Measurements from ENCODE around the gene TNRC6B. TPM values are rescaled to one million over a fixed set of nuclear protein-coding genes. Genes with fewer than 3 reads are reported as not detected.

The TNRC6B gene
- total and polyA plus RNA-seq, 4 experiments from 2014 or later = 27.3 to 155 (median 123) TPM

GRCh38 chr22:40226620-40227019 lies 48.9 kb downstream of the TNRC6B start:
- intact Hi-C loops (cut with micrococcal nuclease) = loop anchor here (10.0 kb wide), 1 partner anchor 162 kb away; no protein-coding TSS in a partner anchor
- Histone ChIP-seq H3K4me3 (ENCODE audit: low read length in 2 of 2) (no peak overlapping the region), H3K27me3 (ENCODE audit: insufficient read depth, low read length) (no peaks in the 10 kb centered on the region), H3K27ac (ENCODE audit: low read depth, low read length) (no peak overlapping the region), H3K36me3 (ENCODE audit: insufficient read depth, low read length) (no peaks in the 10 kb centered on the region), H3K4me1 (ENCODE audit: insufficient read depth, low read length) (peaks cover 55% of the 10 kb centered on the region), H3K9me3 (ENCODE audit: control insufficient read depth in 1 of 2, low read length in 2 of 2) (no peaks in the 10 kb centered on the region)
- CTCF ChIA-PET (ENCODE audit: partially characterized antibody) = interaction anchor here (0.8 kb wide), 1 partner anchor 11 kb away, joined by 3 read pairs; no protein-coding TSS in a partner anchor
- H3K4me3 Mint-ChIP-seq = no peak overlapping the region
- peaks cover 42 to 60% (median 49%) of the 10 kb centered on the region in 4 donors for H3K4me1 Mint-ChIP-seq
- peak overlapping the region in 5 of 7 donors; percentile 8 to 63 (median 38) for H3K27ac Mint-ChIP-seq
- H3K27me3 Mint-ChIP-seq = no peaks in the 10 kb centered on the region
- POLR2A ChIA-PET (ENCODE audit: partially characterized antibody) = interaction anchor here (1.3 kb wide), 1 partner anchor 120 kb away, joined by 3 read pairs; no protein-coding TSS in a partner anchor
- no peak for DNase-seq
- peaks cover 0 to 3% (median 0%) of the 10 kb centered on the region in 8 donors for H3K9me3 Mint-ChIP-seq
- H3K36me3 Mint-ChIP-seq = peaks cover 15 to 39% of the 10 kb centered on the region in 2 donors

DNA sequence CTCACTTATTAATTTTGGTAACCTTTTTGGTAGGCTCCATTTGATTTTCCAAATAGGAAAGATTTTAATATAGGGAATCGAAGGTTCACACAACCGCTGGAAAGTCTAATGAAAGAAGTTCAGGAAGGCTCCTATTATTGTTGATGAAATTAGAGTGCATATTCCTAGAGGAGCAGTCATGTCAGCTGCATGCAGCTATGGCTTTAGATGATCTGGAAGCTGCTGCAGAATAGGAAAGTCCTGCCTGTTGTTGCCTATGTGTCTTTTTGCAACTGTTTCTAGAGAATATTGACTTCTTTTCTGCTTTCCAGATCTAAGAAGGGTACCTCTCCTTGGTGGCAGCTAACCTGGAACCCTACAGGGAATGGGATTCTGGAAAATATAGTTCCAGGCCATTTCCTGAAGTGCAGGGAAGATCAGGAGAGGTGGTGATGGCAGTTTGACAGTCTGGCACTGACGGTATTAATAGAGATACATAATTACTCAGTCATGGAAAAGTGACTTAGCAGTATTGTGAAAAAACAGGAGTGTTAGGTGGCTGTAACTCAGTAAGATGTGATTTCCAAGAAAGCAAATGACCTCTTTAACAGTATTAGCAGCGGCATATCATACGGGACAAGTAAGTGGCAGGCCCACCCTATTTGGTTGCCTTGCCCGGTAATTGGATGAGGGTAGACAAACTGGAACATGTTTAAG lies 54.0 kb downstream of the TNRC6B start:
- H3K27ac ChIP-seq (ENCODE audit: low read depth, low read length) = no peak overlapping the region
- H3K27me3 ChIP-seq (ENCODE audit: insufficient read depth, low read length) = no peaks in the 10 kb centered on the region
- Mint-ChIP-seq H3K36me3 (peaks cover 31 to 40% of the 10 kb centered on the region in 2 donors), H3K27me3 (no peaks in the 10 kb centered on the region), H3K9me3 (no peaks in the 10 kb centered on the region), H3K27ac (peak overlapping the region in 5 of 7 donors; percentile 2 to 64 (median 23)), H3K4me3 (no peak overlapping the region), H3K4me1 (peaks cover 23 to 53% (median 36%) of the 10 kb centered on the region in 4 donors)
- H3K4me1 ChIP-seq (ENCODE audit: insufficient read depth, low read length) = peaks cover 23% of the 10 kb centered on the region
- H3K9me3 ChIP-seq (ENCODE audit: control insufficient read depth in 1 of 2, low read length in 2 of 2) = no peaks in the 10 kb centered on the region
- intact Hi-C loops (cut with micrococcal nuclease) = no loop called here
- no peak overlapping the region for H3K4me3 ChIP-seq (ENCODE audit: low read length in 2 of 2)
- ChIA-PET CTCF (ENCODE audit: partially characterized antibody) (no interaction called here), POLR2A (ENCODE audit: partially characterized antibody) (no interaction called here)
- no peak for DNase-seq
- no peaks in the 10 kb centered on the region for H3K36me3 ChIP-seq (ENCODE audit: insufficient read depth, low read length)

DNA sequence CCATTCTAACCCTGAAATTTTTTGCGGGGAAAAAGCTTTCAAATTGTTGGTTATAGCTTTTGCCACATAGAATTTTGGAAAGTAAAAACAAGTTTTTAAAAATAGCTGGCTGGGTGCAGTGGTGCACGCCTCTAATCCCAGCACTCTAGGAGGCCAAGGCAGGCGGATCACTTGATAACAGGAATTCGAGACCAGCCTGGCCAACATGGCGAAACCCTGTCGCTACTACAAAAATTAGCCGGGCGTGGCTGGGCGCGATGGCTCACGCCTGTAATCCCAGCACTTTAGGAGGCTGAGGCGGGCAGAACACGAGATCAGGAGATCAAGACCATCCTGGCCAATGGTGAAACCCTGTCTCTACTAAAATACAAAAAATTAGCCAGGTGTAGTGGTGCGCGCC lies 54.9 kb downstream of the TNRC6B start:
- ChIA-PET CTCF (ENCODE audit: partially characterized antibody) (interaction anchor here (0.6 kb wide), 1 partner anchor 88 kb away, joined by 3 read pairs; no protein-coding TSS in a partner anchor), POLR2A (ENCODE audit: partially characterized antibody) (no interaction called here)
- H3K36me3 Mint-ChIP-seq = peaks cover 32 to 44% of the 10 kb centered on the region in 2 donors

DNA sequence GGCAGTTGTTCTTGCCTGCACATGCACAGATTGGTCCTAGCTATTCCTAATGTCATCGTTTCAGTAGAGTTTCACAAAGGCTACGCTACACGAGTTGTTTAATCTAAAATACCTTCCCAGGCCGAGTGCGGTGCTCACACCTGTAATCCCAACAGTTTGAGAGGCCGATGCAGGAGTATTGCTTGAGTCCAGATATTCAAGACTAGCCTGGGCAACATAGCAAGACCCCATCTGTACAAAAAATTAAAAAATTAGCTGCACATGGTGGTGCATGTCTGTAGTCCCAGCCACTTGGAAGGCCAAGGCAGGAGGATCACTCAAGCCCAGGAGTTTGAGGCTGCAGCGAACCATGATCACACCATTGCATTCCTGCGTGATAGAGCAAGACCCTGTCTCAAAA lies 56.2 kb downstream of the TNRC6B start:
- H3K9me3 ChIP-seq (ENCODE audit: control insufficient read depth in 1 of 2, low read length in 2 of 2) = no peaks in the 10 kb centered on the region
- intact Hi-C loops (cut with micrococcal nuclease) = no loop called here
- CTCF ChIA-PET (ENCODE audit: partially characterized antibody) = interaction anchor here (0.6 kb wide), 1 partner anchor 49 kb away, joined by 3 read pairs; no protein-coding TSS in a partner anchor
- H3K4me3 ChIP-seq (ENCODE audit: low read length in 2 of 2) = no peak overlapping the region
- DNase-seq = no peak
- Mint-ChIP-seq H3K36me3 (peaks cover 37 to 44% of the 10 kb centered on the region in 2 donors), H3K27me3 (no peaks in the 10 kb centered on the region), H3K27ac (peak overlapping the region in 2 of 7 donors; percentile 31 to 57), H3K9me3 (peaks cover 0 to 2% (median 0%) of the 10 kb centered on the region in 8 donors), H3K4me1 (peaks cover 37 to 69% (median 49%) of the 10 kb centered on the region in 4 donors), H3K4me3 (no peak overlapping the region)
- H3K36me3 ChIP-seq (ENCODE audit: insufficient read depth, low read length) = no peaks in the 10 kb centered on the region
- H3K27me3 ChIP-seq (ENCODE audit: insufficient read depth, low read length) = no peaks in the 10 kb centered on the region
- no peak overlapping the region for H3K27ac ChIP-seq (ENCODE audit: low read depth, low read length)
- H3K4me1 ChIP-seq (ENCODE audit: insufficient read depth, low read length) = peaks cover 44% of the 10 kb centered on the region
- POLR2A ChIA-PET (ENCODE audit: partially characterized antibody) = no interaction called here

More for the DNA sequence above, 54.9 kb downstream of the TNRC6B start:
- Histone ChIP-seq H3K9me3 (ENCODE audit: control insufficient read depth in 1 of 2, low read length in 2 of 2) (no peaks in the 10 kb centered on the region), H3K27ac (ENCODE audit: low read depth, low read length) (no peak overlapping the region), H3K4me1 (ENCODE audit: insufficient read depth, low read length) (peaks cover 32% of the 10 kb centered on the region), H3K4me3 (ENCODE audit: low read length in 2 of 2) (no peak overlapping the region), H3K27me3 (ENCODE audit: insufficient read depth, low read length) (no peaks in the 10 kb centered on the region), H3K36me3 (ENCODE audit: insufficient read depth, low read length) (no peaks in the 10 kb centered on the region)
- Mint-ChIP-seq H3K4me3 (no peak overlapping the region), H3K4me1 (peaks cover 27 to 60% (median 43%) of the 10 kb centered on the region in 4 donors), H3K9me3 (no peaks in the 10 kb centered on the region), H3K27ac (peak overlapping the region in 1 of 7 donors; percentile 2), H3K27me3 (no peaks in the 10 kb centered on the region)
- DNase-seq = no peak
- intact Hi-C loops (cut with micrococcal nuclease) = no loop called here

GRCh38 chr22:40234658-40235057 lies 56.9 kb downstream of the TNRC6B start:
- H3K4me3 Mint-ChIP-seq = peak overlapping the region in 1 of 8 donors; percentile 4
- H3K4me1 Mint-ChIP-seq = peaks cover 40 to 72% (median 53%) of the 10 kb centered on the region in 4 donors
- Histone ChIP-seq H3K36me3 (ENCODE audit: insufficient read depth, low read length) (no peaks in the 10 kb centered on the region), H3K4me1 (ENCODE audit: insufficient read depth, low read length) (peaks cover 45% of the 10 kb centered on the region), H3K27ac (ENCODE audit: low read depth, low read length) (no peak overlapping the region), H3K27me3 (ENCODE audit: insufficient read depth, low read length) (no peaks in the 10 kb centered on the region), H3K4me3 (ENCODE audit: low read length in 2 of 2) (no peak overlapping the region), H3K9me3 (ENCODE audit: control insufficient read depth in 1 of 2, low read length in 2 of 2) (no peaks in the 10 kb centered on the region)
- ChIA-PET CTCF (ENCODE audit: partially characterized antibody) (no interaction called here), POLR2A (ENCODE audit: partially characterized antibody) (no interaction called here)
- peaks cover 0 to 2% (median 0%) of the 10 kb centered on the region in 8 donors for H3K9me3 Mint-ChIP-seq
- peaks cover 32 to 40% of the 10 kb centered on the region in 2 donors for H3K36me3 Mint-ChIP-seq
- DNase-seq = no peak
- H3K27ac Mint-ChIP-seq = peak overlapping the region in 3 of 7 donors; percentile 19 to 79 (median 37)
- no peaks in the 10 kb centered on the region for H3K27me3 Mint-ChIP-seq
- intact Hi-C loops (cut with micrococcal nuclease) = no loop called here

DNA sequence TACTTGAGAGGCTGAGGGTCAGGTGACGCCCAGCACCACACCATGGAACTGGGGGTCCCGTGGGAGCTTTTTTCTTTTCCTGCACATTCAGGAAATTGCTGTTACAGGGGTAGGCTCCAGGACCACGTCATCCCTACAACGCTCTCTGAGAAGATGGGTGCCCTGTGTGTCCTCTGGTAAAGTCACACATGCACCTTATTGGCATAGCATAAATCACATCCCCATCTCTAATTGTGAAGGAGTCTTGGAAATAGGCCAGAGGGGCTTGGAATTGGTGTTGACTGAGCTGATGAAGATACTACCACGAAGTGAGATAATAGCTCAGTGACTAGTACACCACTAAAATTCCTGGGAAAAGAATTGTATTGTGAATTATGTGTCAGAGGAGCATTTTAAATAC lies 57.6 kb downstream of the TNRC6B start:
- CTCF ChIA-PET (ENCODE audit: partially characterized antibody) = no interaction called here
- no peak for DNase-seq
- no peak overlapping the region for H3K4me3 ChIP-seq (ENCODE audit: low read length in 2 of 2)
- Mint-ChIP-seq H3K9me3 (peaks cover 0 to 2% (median 0%) of the 10 kb centered on the region in 8 donors), H3K36me3 (peaks cover 29 to 34% of the 10 kb centered on the region in 2 donors), H3K4me3 (no peak overlapping the region), H3K4me1 (peaks cover 42 to 74% (median 55%) of the 10 kb centered on the region in 4 donors), H3K27ac (peak overlapping the region in 3 of 7 donors; percentile 19 to 79 (median 24)), H3K27me3 (no peaks in the 10 kb centered on the region)
- H3K4me1 ChIP-seq (ENCODE audit: insufficient read depth, low read length) = peaks cover 52% of the 10 kb centered on the region
- no peaks in the 10 kb centered on the region for H3K36me3 ChIP-seq (ENCODE audit: insufficient read depth, low read length)
- H3K9me3 ChIP-seq (ENCODE audit: control insufficient read depth in 1 of 2, low read length in 2 of 2) = no peaks in the 10 kb centered on the region
- H3K27me3 ChIP-seq (ENCODE audit: insufficient read depth, low read length) = no peaks in the 10 kb centered on the region
- H3K27ac ChIP-seq (ENCODE audit: low read depth, low read length) = no peak overlapping the region
- POLR2A ChIA-PET (ENCODE audit: partially characterized antibody) = no interaction called here
- intact Hi-C loops (cut with micrococcal nuclease) = no loop called here

DNA sequence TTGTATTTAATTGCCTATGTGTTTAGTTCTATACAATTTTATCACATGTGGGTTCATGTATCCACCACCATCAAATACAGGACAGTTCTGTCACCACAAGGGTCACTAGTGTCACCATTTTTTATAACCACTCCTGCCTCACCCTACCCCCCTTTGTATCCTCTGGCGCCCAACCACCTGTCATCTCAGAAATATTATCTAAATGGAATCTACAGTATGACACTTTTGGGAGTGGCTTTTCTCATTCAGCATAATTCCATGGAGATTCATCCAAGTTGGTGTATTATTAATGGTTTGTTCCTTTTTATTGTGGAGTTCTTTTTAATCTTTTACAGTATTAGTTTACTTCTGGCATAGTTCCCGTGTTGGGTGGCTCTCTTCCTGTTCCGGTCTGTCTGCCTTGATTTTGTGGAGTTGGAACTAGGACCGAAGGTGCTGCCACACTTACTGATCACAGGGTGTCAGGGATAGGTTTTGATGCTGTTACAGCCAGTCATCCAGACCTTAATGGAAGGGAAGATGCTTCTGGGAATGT lies 58.5 kb downstream of the TNRC6B start:
- intact Hi-C loops (cut with micrococcal nuclease) = no loop called here
- Mint-ChIP-seq H3K27me3 (no peaks in the 10 kb centered on the region), H3K4me3 (peak overlapping the region in 2 of 8 donors; percentile 1 to 11), H3K36me3 (peaks cover 25 to 31% of the 10 kb centered on the region in 2 donors), H3K4me1 (peaks cover 51 to 83% (median 64%) of the 10 kb centered on the region in 4 donors), H3K27ac (peak overlapping the region; percentile 48 to 91 (median 67)), H3K9me3 (peaks cover 0 to 2% (median 0%) of the 10 kb centered on the region in 8 donors)
- no peak overlapping the region for H3K4me3 ChIP-seq (ENCODE audit: low read length in 2 of 2)
- no peak for DNase-seq
- CTCF ChIA-PET (ENCODE audit: partially characterized antibody) = no interaction called here
- no peak overlapping the region for H3K27ac ChIP-seq (ENCODE audit: low read depth, low read length)
- POLR2A ChIA-PET (ENCODE audit: partially characterized antibody) = no interaction called here
- H3K27me3 ChIP-seq (ENCODE audit: insufficient read depth, low read length) = no peaks in the 10 kb centered on the region
- no peaks in the 10 kb centered on the region for H3K36me3 ChIP-seq (ENCODE audit: insufficient read depth, low read length)
- H3K4me1 ChIP-seq (ENCODE audit: insufficient read depth, low read length) = peaks cover 60% of the 10 kb centered on the region
- H3K9me3 ChIP-seq (ENCODE audit: control insufficient read depth in 1 of 2, low read length in 2 of 2) = no peaks in the 10 kb centered on the region

All from CD4-positive, alpha-beta memory T cell (primary cell).